GM23338 (cell line): ENCODE results near the gene PCNT.

Experiments used
- CREB1 ChIP-seq: fragments of 250-450 bp; sonication (Bioruptor Pico); IDR thresholded peaks from 2 replicates; pipeline ENCODE4 v1.5.0; 2020; ENCODE audit warnings: low read depth, mild to moderate bottlenecking, moderate library complexity
- EZH2 ChIP-seq: fragments of 200-600 bp; sonication (generic); IDR thresholded peaks from one replicate; pipeline ENCODE4 v1.8.0; 2017; ENCODE audit warnings: antibody characterized with exemption, mild to moderate bottlenecking, low read depth; ENCODE audit not compliant: unreplicated experiment
- EZH2phosphoT487 ChIP-seq: fragments of 200-600 bp; sonication (generic); IDR thresholded peaks from one replicate; pipeline ENCODE4 v1.8.1; 2018; ENCODE audit warnings: antibody characterized with exemption; ENCODE audit not compliant: unreplicated experiment
- JUNB ChIP-seq: IDR thresholded peaks from one replicate; pipeline ENCODE4 v1.6.1; 2016; ENCODE audit warnings: antibody characterized with exemption; ENCODE audit not compliant: unreplicated experiment
- NANOG ChIP-seq: IDR thresholded peaks from 2 replicates; pipeline ENCODE4 v1.6.1; 2016; ENCODE audit warnings: antibody characterized with exemption, borderline replicate concordance
- POLR2AphosphoS5 ChIP-seq: IDR thresholded peaks from 2 replicates; pipeline ENCODE4 v1.6.1; 2016; ENCODE audit warnings: antibody characterized with exemption, low read depth
- ZNF331 ChIP-seq: fragments of 250-450 bp; sonication (Bioruptor Pico); IDR thresholded peaks from 2 replicates; pipeline ENCODE4 v1.5.0; 2020; ENCODE audit warnings: low read depth, mild to moderate bottlenecking, moderate library complexity
- TF ChIP-seq, protein P1 (sequence below), 2 experiments: fragments of 200-600 bp in 1 of 2; sonication (generic) in 1 of 2; conservative IDR thresholded peaks; 2 replicates each; pipeline versions ENCODE4 v1.5.1 to v1.6.1; 2016 to 2017; ENCODE audit warnings: antibody characterized with exemption in 2 of 2, low read depth in 2 of 2, mild to moderate bottlenecking in 2 of 2, moderate library complexity in 1 of 2
- TF ChIP-seq, protein P2 (sequence below): IDR thresholded peaks from one replicate; pipeline ENCODE4 v1.6.1; 2018; ENCODE audit warnings: antibody characterized with exemption; ENCODE audit not compliant: unreplicated experiment
- TF ChIP-seq, protein P3 (sequence below): IDR thresholded peaks from 2 replicates; pipeline ENCODE4 v1.6.1; 2016; ENCODE audit warnings: antibody characterized with exemption

DNA sequence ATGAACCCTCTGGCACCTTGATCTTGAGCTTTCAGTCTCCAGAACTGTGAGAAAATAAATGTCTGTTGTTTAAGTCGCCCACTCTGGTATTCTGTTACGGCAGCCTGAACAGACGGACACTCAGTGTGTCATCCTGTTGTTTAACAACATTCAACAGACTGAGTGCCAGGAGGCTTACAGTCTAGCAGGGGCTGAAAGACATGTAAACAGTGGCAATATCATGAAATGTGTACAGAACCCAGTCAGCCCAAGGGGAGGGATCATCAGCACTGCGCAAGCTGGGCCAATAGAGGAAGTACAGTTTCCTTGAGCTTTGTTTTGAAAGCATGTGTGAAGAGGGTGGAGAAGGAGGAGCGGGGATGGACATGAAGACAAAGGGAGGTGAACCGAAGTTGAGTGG, 148.3 kb downstream of the PCNT start:
- TF ChIP-seq, protein P1, sequence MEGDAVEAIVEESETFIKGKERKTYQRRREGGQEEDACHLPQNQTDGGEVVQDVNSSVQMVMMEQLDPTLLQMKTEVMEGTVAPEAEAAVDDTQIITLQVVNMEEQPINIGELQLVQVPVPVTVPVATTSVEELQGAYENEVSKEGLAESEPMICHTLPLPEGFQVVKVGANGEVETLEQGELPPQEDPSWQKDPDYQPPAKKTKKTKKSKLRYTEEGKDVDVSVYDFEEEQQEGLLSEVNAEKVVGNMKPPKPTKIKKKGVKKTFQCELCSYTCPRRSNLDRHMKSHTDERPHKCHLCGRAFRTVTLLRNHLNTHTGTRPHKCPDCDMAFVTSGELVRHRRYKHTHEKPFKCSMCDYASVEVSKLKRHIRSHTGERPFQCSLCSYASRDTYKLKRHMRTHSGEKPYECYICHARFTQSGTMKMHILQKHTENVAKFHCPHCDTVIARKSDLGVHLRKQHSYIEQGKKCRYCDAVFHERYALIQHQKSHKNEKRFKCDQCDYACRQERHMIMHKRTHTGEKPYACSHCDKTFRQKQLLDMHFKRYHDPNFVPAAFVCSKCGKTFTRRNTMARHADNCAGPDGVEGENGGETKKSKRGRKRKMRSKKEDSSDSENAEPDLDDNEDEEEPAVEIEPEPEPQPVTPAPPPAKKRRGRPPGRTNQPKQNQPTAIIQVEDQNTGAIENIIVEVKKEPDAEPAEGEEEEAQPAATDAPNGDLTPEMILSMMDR (conservative IDR thresholded peaks at IDR 0.05; ENCODE audit: low read depth in 2 of 2) = no peak
- TF ChIP-seq, protein P2, sequence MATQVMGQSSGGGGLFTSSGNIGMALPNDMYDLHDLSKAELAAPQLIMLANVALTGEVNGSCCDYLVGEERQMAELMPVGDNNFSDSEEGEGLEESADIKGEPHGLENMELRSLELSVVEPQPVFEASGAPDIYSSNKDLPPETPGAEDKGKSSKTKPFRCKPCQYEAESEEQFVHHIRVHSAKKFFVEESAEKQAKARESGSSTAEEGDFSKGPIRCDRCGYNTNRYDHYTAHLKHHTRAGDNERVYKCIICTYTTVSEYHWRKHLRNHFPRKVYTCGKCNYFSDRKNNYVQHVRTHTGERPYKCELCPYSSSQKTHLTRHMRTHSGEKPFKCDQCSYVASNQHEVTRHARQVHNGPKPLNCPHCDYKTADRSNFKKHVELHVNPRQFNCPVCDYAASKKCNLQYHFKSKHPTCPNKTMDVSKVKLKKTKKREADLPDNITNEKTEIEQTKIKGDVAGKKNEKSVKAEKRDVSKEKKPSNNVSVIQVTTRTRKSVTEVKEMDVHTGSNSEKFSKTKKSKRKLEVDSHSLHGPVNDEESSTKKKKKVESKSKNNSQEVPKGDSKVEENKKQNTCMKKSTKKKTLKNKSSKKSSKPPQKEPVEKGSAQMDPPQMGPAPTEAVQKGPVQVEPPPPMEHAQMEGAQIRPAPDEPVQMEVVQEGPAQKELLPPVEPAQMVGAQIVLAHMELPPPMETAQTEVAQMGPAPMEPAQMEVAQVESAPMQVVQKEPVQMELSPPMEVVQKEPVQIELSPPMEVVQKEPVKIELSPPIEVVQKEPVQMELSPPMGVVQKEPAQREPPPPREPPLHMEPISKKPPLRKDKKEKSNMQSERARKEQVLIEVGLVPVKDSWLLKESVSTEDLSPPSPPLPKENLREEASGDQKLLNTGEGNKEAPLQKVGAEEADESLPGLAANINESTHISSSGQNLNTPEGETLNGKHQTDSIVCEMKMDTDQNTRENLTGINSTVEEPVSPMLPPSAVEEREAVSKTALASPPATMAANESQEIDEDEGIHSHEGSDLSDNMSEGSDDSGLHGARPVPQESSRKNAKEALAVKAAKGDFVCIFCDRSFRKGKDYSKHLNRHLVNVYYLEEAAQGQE = no peak
- TF ChIP-seq EZH2 (no peak), EZH2phosphoT487 (no peak), POLR2AphosphoS5 (no peak), JUNB (no peak), ZNF331 (CRISPR knock-in tag) (no peak), NANOG (no peak), CREB1 (CRISPR knock-in tag) (no peak)
- TF ChIP-seq, protein P3, sequence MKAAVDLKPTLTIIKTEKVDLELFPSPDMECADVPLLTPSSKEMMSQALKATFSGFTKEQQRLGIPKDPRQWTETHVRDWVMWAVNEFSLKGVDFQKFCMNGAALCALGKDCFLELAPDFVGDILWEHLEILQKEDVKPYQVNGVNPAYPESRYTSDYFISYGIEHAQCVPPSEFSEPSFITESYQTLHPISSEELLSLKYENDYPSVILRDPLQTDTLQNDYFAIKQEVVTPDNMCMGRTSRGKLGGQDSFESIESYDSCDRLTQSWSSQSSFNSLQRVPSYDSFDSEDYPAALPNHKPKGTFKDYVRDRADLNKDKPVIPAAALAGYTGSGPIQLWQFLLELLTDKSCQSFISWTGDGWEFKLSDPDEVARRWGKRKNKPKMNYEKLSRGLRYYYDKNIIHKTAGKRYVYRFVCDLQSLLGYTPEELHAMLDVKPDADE = no peak
